Stimulated activated effector memory CD8-positive, alpha-beta T cell treated with anti-CD3 and anti-CD28 coated beads, Interleukin-12 subunit alpha, Interleukin-12 subunit beta, amount 100 ng/mL, for 72 hours (primary cell): ENCODE results near the gene TAOK1.

Source experiments
- ATAC-seq: fragments of 150-1000 bp; cut with Tn5 transposase; 2 replicates; pipeline ENCODE4 v1.10.0; 2021
- DNase-seq, 2 donors: peaks; one replicate each; pipeline ENCODE4 v3.0.0; 2021 to 2022; ENCODE audit warnings: low spot score in 2 of 2
- H3K27ac Mint-ChIP-seq: one replicate; pipeline ENCODE4 v1.8.0; 2022; ENCODE audit warnings: mild to moderate bottlenecking, mixed read lengths
- H3K36me3 Mint-ChIP-seq: one replicate; pipeline ENCODE4 v1.8.0; 2022; ENCODE audit warnings: mild to moderate bottlenecking, mixed read lengths
- H3K4me1 Mint-ChIP-seq: one replicate; pipeline ENCODE4 v1.8.0; 2022; ENCODE audit warnings: mixed read lengths
- H3K4me3 Mint-ChIP-seq: one replicate; pipeline ENCODE4 v1.8.0; 2022; ENCODE audit warnings: mild to moderate bottlenecking, mixed read lengths
- H3K9me3 Mint-ChIP-seq: one replicate; pipeline ENCODE4 v1.8.0; 2022; ENCODE audit warnings: mixed read lengths

TAOK1 gene

DNA sequence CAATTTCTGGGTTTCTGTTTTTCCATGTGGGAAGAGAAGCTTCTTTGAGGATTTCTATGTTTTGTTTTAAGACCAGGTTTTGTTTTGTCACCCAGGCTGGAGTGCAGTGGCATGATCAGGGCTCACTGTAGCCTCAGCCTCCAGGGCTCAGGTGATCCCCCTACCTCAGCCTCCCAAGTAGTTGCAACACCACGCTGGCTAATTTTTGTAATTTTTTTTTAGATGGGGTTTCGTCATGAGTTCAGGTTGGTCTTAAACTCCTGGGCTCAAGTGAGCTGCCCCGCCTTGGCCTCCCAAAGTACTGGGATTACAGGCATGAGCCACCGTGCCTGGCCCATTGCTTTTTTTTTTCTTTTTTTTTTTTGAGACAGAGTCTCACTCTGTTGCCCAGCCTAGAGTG lies 25.5 kb upstream of the TAOK1 start:
- Mint-ChIP-seq H3K36me3 (no peaks in the 10 kb centered on the region), H3K27ac (no peak overlapping the region), H3K4me3 (no peak overlapping the region), H3K9me3 (no peaks in the 10 kb centered on the region), H3K4me1 (no peaks in the 10 kb centered on the region)
- ATAC-seq, result no peak
- DNase-seq, result no peak

DNA sequence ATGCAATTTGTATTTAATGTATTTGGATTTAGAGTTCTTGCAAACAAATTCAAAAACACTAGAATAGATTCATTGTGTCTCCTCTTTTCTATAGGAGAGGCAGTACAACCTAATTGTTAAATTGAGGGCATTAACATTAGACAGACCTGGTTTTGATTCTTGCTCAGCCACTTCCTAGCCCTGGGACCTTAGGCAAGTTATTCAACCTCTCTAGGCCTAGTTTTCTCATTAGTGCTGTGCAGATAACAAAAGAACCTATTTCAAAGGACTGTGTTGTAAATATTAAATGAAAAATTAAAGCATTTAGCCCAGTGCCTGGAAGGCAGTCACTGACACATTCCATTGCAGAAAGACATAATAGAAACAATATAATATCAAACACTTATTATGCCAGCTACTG lies 22.0 kb upstream of the TAOK1 start:
- H3K4me1 Mint-ChIP-seq, result no peaks in the 10 kb centered on the region
- no peak for ATAC-seq

DNA sequence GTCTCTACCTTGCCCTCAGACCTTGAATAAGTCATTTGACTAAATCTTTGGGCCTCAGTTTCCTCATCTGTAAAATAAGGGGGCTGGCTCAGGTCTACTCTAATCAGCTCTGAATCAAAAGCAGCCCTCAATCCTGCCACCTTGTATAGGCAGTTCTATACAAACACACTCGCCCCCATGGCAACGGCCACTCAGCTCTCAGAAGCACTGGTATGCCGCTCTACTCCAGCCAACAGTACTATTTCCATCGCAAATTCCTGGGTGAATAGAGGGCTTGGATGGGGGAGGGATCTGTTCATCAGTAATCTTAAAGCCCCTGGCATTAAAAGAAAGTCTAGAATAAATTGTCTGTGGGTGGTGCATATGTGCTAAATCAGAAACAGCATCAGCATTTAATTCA lies 21.2 kb upstream of the TAOK1 start:
- Mint-ChIP-seq H3K4me3 (no peak overlapping the region), H3K4me1 (no peaks in the 10 kb centered on the region), H3K27ac (no peak overlapping the region), H3K36me3 (no peaks in the 10 kb centered on the region), H3K9me3 (no peaks in the 10 kb centered on the region)
- ATAC-seq (no peak), DNase-seq (no peak)

More for the DNA sequence above, 22.0 kb upstream of the TAOK1 start:
- Mint-ChIP-seq H3K36me3 (no peaks in the 10 kb centered on the region), H3K27ac (no peak overlapping the region), H3K4me3 (no peak overlapping the region), H3K9me3 (no peaks in the 10 kb centered on the region)
- DNase-seq, result no peak

DNA sequence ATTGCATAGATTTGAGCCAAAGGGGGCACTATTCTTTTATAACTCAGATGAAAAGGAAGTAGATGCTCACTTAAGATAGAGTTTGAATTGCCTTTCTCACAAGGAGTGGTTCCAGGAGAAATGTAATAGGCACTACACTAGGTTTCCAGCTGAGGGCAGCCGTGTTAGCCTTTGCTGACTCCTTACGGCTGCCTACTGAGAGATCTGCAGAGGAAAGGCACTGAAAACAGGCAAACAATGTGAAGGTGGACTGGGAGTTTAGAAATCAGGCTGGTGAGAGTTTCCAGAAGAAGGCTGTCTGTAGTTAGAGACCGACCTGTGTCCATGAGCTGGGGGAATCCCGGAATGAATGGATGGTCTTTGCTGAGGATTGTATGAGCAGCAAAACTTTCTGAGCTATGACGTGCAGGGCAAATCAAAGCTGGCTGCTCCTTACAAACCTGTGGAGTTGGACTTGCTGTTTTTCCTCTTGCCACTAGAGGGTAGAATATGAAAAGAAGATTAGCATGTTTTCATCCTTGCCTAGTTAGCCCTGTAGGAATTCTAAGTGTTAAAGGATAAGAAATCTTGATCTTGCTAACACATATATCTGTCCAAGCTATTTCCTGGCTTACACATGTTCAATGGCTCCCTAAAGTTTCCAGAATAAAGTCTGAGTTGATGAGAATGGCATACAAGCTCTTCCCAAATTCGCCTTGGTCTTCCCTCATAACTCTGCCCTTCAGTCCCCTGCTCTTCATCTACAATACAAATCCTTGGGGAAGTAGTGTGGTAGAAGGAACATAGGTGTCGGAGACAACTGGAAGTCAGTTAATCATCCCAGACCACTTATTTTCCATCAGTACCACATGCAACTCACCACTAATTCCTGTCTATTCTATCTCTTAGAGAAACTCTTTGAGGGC lies 20.1 kb upstream of the TAOK1 start:
- no peak overlapping the region for H3K4me3 Mint-ChIP-seq
- H3K27ac Mint-ChIP-seq, result no peak overlapping the region
- ATAC-seq (peak; percentile 95), DNase-seq (peak; percentile 14 to 70)
- no peaks in the 10 kb centered on the region for H3K4me1 Mint-ChIP-seq
- no peaks in the 10 kb centered on the region for H3K9me3 Mint-ChIP-seq
- H3K36me3 Mint-ChIP-seq, result no peaks in the 10 kb centered on the region

DNA sequence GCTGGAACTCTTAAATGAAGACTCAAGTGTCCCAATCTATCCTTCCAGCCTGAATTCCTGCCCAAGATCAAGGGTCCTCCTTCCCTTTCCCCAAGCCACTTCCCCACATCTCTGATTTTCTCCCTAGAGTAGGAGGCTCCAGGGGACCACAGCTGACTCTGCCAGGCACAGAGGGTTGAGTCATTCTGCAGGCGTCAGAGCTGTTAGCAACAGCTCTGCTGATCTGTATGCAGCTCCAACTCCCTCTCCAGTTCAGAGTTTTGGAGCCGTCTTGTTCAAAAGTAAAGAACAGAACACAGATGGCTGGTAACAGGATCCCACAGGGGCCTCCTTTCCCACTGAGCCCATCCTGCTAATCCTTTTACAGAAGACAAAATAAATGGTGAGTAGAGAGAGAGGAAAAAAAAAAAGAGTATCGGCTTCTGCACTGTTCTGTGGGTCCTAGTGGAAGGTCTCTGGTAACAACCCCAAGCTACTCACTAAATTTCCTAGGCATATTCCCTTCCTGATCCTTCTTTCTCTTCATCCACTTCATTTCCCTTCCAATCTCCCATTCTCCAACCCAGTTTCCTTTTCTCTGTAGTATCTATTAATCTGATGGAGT lies 13.4 kb upstream of the TAOK1 start:
- no peak overlapping the region for H3K4me3 Mint-ChIP-seq
- H3K9me3 Mint-ChIP-seq, result no peaks in the 10 kb centered on the region
- DNase-seq (no peak), ATAC-seq (no peak)
- no peaks in the 10 kb centered on the region for H3K36me3 Mint-ChIP-seq
- H3K27ac Mint-ChIP-seq, result no peak overlapping the region
- H3K4me1 Mint-ChIP-seq, result no peaks in the 10 kb centered on the region

DNA sequence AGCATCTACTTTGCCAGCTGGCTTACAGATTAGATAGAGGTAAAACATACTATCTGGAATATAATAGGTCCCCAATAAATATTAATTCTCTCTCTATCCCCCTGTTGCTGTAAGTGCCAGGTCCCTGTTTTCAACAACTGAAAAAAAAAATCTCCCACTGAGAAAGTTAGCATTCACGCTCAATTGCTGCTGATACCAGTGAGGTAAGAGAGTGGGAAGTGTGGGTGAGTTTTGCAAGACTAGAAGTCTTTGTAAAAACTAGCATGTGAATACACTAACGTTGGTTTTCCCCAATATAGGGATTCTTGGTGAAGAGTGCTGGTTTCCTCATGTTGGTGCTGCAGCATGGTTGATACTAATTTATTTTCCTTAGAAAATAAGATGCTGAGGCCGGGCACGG lies 11.7 kb upstream of the TAOK1 start:
- no peak overlapping the region for H3K27ac Mint-ChIP-seq
- ATAC-seq, result no peak

DNA sequence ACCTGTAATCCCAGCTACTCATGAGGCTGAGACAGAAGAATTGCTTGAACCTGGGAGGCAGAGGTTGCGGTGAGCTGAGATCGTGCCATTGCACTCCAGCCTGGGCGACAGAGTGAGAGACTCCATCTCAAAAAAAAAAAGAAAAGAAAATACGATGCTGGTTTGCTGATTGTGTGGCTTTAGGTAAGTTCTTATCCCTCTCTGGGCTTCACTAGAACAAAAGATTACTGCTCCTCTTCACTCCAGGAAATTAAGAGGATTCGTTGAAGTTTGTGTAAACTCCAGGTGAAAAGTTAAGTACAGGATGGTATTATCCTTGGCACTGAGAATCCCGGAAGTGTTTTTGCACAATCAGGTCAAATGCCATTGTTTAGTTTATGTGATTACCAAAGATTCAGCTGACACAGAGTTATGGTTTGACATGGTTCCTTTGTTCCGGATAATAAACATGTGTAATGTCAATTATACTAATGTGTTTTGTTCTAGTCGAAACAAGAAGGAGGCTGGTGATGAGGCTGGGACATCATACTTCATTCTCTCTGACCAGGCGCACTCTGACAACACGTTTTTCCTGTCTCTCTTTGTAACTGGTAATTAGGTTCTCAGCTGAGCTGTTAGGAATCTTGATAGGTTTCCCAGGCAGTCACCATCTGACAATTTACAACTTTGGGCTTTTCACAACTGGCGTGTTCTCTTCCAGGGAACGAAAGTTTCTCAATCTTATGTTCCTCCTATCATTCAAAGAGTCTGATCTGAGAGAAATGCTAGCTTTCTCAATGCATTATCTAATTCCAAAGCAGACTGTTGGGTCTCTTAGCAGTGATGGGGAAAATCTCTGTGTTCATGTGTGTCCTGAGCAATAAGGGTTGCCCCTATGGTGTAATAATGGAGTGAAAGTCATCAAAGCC lies 10.8 kb upstream of the TAOK1 start:
- no peaks in the 10 kb centered on the region for H3K9me3 Mint-ChIP-seq
- no peak for ATAC-seq
- H3K36me3 Mint-ChIP-seq, result no peaks in the 10 kb centered on the region
- DNase-seq, result no peak
- no peak overlapping the region for H3K27ac Mint-ChIP-seq
- H3K4me3 Mint-ChIP-seq, result no peak overlapping the region
- no peaks in the 10 kb centered on the region for H3K4me1 Mint-ChIP-seq

More for the DNA sequence above, 11.7 kb upstream of the TAOK1 start:
- no peaks in the 10 kb centered on the region for H3K36me3 Mint-ChIP-seq
- H3K4me3 Mint-ChIP-seq, result no peak overlapping the region
- no peak for DNase-seq
- H3K9me3 Mint-ChIP-seq, result no peaks in the 10 kb centered on the region
- no peaks in the 10 kb centered on the region for H3K4me1 Mint-ChIP-seq

DNA sequence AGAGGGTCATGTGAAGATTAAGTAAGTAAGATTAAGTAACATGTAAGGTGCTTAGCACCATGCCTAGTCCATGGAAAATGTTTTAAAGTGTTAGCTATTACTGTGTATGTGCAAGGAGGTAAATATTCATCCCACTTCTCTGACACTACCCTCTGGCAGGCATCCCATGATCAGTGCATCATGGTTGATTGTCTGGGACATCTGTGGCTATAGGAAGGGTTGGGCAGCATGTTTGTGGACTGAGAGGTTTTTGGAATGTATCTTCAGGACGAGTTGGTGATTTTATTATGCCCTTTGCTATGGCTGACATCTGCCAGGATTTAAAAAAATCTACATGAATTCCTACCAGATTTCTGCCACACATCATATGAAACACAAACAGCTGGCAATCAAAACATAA lies 6.5 kb upstream of the TAOK1 start:
- Mint-ChIP-seq H3K4me3 (no peak overlapping the region), H3K36me3 (no peaks in the 10 kb centered on the region)

DNA sequence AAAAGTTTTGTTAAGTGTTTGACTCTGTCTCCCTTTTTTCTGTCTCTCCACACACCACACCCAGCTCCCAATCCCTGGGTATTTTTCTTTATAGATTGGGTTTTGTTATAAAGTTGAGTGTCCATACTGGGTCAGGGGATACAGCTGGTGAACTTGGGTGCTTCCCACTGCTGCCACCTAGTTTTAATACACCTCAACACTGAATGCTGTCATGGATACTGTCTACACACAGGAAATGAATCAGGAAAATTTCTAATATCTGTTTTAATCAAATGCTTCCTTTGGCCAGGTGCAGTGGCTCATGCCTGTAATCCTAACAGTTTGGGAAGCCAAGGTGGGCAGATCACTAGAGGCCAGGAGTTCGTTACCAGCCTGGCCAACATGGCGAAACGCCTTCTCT lies 5.3 kb upstream of the TAOK1 start:
- no peak for ATAC-seq
- Mint-ChIP-seq H3K36me3 (peaks cover 4% of the 10 kb centered on the region), H3K9me3 (no peaks in the 10 kb centered on the region), H3K4me1 (peaks cover 6% of the 10 kb centered on the region), H3K4me3 (no peak overlapping the region), H3K27ac (no peak overlapping the region)
- no peak for DNase-seq

More for the DNA sequence above, 6.5 kb upstream of the TAOK1 start:
- no peak for ATAC-seq
- DNase-seq, result no peak
- no peaks in the 10 kb centered on the region for H3K9me3 Mint-ChIP-seq
- H3K4me1 Mint-ChIP-seq, result no peaks in the 10 kb centered on the region
- H3K27ac Mint-ChIP-seq, result no peak overlapping the region

DNA sequence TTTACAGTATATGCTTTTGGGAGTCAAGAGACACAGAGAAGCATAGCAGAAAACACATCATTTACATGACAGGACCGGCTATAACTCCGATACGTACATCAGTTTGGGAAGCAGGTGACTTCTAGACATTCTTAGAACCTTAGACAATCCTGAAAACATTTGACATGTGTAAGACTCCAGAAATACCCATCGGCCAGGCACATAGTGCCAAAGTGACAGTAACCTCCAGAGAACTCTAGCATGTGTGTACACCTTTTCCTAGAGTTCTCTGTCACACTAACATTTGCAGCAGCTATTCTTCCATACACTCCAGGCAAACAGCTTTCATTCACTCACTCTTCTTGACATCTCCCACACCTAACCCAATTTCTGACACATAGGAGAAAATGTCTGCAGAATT lies 3.4 kb upstream of the TAOK1 start:
- ATAC-seq (no peak), DNase-seq (no peak)
- H3K36me3 Mint-ChIP-seq, result peaks cover 19% of the 10 kb centered on the region
- no peaks in the 10 kb centered on the region for H3K9me3 Mint-ChIP-seq
- H3K27ac Mint-ChIP-seq, result no peak overlapping the region
- H3K4me1 Mint-ChIP-seq, result peaks cover 10% of the 10 kb centered on the region
- H3K4me3 Mint-ChIP-seq, result no peak overlapping the region

DNA sequence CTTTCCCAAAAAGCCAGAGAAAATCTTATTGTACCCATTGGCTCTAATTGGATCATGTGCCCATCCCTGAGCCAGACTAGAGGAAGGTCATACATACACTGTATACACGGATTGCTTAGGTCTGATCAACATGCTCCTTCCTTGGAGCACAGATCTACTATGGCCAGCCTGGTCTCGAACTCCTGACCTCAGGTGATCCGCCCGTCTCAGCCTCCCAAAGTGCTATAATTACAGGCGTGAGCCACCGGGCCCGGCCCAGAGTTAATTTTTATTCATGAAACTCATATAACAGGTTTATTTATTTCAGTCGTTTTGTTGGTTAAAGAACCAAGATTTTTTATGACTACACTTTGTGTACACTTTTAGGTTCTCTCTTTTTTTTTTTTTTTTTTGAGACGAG lies 1.2 kb upstream of the TAOK1 start:
- no peak overlapping the region for H3K27ac Mint-ChIP-seq
- ATAC-seq (no peak), DNase-seq (no peak)
- H3K36me3 Mint-ChIP-seq, result peaks cover 34% of the 10 kb centered on the region
- peaks cover 29% of the 10 kb centered on the region for H3K4me1 Mint-ChIP-seq
- H3K4me3 Mint-ChIP-seq, result peak overlapping the region; percentile 97
- no peaks in the 10 kb centered on the region for H3K9me3 Mint-ChIP-seq

DNA sequence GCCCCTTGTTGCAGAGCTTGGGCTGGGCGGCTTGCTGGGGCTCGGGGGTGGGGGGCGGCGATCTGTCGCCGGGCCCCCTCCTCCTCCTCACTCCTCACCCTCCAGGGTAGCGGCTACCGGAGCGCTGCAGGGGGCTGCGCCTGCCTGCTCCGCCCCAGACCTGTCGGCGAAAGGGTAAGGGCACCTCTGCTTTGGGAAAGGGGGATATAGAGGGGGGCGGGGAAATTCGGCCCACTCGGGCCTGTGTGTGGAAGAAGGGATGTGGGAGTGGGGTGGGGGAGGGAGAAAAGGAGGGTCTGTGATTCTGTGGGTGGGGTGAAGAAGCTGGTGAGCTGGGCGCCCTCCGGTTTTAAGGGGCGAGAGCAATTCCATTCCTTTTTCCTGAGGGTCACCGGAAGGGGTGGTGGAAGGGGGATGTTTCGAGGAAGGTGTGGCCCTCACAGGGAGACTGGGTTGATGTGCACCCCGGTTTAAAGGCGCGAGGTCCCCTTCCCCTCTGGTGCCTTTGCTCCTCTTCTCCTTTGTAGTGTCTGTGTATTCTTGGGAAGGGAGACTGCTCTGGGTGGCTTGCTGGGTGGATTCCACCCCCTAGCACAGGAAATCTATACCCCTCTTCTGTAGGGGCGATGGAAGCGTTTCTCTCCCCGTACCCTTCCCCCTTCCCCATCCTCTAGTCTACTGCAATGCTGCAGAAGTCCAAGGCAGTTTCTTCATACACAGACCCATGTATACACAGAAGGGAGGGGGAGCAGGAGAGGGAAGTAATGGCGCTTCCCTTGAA lies 878 bp downstream of the TAOK1 start:
- Mint-ChIP-seq H3K4me3 (peak overlapping the region; percentile 97), H3K36me3 (peaks cover 52% of the 10 kb centered on the region), H3K9me3 (no peaks in the 10 kb centered on the region), H3K27ac (peak overlapping the region; percentile 93), H3K4me1 (peaks cover 29% of the 10 kb centered on the region)
- ATAC-seq, result peak; percentile 33
- peak in 1 of 2 donors; percentile 56 for DNase-seq

DNA sequence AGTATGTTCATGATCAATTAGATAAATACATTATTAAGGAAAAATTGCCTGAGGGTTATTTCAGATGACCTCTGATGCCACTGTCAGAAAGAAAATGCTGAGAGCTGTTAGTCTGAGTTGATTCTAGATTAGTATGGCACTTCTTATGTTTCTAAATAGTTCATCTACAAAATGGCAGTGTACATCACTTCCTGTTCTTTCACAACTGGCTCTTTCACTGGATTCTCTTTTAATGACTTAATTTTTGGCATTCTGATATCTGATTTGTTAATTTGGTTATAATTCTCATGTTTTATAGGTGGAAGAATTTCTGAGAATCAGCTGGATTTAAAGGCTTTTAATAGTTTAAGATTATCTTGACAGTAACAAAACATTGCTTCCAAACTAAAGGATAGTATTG lies 3.3 kb downstream of the TAOK1 start:
- DNase-seq (no peak), ATAC-seq (no peak)
- Mint-ChIP-seq H3K4me1 (peaks cover 29% of the 10 kb centered on the region), H3K9me3 (no peaks in the 10 kb centered on the region), H3K36me3 (peaks cover 70% of the 10 kb centered on the region), H3K4me3 (peak overlapping the region; percentile 97), H3K27ac (peak overlapping the region; percentile 24)

DNA sequence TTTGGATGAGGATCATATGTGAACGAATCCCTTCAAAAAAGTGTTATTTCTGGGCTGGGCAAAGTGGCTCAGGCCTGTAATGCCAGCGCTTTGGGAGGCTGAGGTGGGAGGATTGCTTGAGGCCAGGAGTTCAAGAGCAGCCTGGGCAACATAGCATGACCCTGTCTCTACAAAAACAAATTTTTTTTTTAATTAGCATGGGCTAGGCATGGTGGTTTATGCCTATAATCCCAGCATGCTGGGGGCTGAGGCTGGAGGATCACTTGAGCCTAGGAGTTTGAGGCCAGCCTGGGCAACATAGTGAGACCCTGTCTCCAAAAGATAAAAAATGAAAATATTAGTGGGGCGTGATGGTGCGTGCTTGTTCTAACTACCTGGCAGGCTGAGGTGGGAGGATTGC lies 4.6 kb downstream of the TAOK1 start:
- Mint-ChIP-seq H3K9me3 (no peaks in the 10 kb centered on the region), H3K36me3 (peaks cover 81% of the 10 kb centered on the region), H3K4me3 (no peak overlapping the region), H3K27ac (no peak overlapping the region), H3K4me1 (peaks cover 24% of the 10 kb centered on the region)
- DNase-seq, result no peak
- no peak for ATAC-seq

DNA sequence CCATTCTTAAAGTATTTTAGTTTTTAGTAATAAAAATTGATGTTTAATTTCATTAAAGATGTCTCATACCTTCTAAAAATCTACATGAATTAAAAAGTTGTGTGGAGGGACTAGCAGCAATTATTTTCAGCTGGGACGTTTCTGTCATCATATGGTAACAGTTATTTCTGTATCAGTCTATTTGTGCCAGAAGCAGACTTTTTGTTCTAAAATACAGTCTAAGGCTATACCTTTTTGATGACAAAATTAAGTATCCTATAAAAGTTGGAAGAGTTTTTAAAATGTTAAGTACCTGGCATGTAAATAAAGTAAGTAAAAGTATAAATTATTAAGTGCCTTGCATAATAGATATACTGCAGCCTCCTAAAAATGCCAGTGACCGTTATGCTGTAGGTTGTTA lies 5.9 kb downstream of the TAOK1 start:
- Mint-ChIP-seq H3K36me3 (peaks cover 84% of the 10 kb centered on the region), H3K4me3 (no peak overlapping the region), H3K4me1 (peaks cover 22% of the 10 kb centered on the region), H3K9me3 (no peaks in the 10 kb centered on the region), H3K27ac (no peak overlapping the region)
- no peak for DNase-seq
- no peak for ATAC-seq
